NB4 (cell line): Measurements from ENCODE around the gene RBM15B.

ENCODE experiments used
- DNase-seq: peaks from one replicate; pipeline ENCODE4 v3.0.0; 2010; ENCODE audit warnings: low read depth
- H3K4me3 ChIP-seq: one replicate; pipeline ENCODE4 v1.5.1; 2011; ENCODE audit warnings: mild to moderate bottlenecking, low read depth, low read length, moderate library complexity
- MAX ChIP-seq: IDR thresholded peaks from 2 replicates; pipeline ENCODE4 v1.6.1; 2011; ENCODE audit warnings: low read depth, low read length
- MYC ChIP-seq: IDR thresholded peaks from 2 replicates; pipeline ENCODE4 v1.6.1; 2011; ENCODE audit warnings: low read depth, low read length
- POLR2A ChIP-seq: IDR thresholded peaks from 2 replicates; pipeline ENCODE4 v1.6.1; 2011; ENCODE audit warnings: mild to moderate bottlenecking; ENCODE audit not compliant: insufficient read length; ENCODE audit errors: extremely low read depth
- TF ChIP-seq, protein P1 (sequence below): IDR thresholded peaks from one replicate; pipeline ENCODE4 v1.5.1; 2012; ENCODE audit warnings: low read depth, low read length

RBM15B gene

DNA sequence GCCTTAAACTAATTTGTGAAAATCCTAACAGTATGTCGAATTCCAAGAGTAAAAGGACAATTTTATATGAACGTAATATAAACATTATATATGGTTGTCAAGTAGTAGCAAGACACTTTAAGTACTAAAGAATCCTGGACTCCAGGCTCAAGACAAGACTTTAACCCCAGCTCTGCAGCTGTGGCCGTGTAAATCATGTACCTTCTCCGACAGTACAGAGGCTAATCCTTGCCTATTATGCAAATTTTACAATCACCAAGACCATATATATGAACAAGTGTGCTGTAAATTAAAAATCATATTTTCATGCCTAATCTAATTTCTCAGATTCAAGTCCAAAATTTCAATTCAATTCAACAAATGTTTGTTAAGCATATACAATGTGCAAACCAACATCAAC is 35.8 kb downstream of the RBM15B start:
- TF ChIP-seq, protein P1, sequence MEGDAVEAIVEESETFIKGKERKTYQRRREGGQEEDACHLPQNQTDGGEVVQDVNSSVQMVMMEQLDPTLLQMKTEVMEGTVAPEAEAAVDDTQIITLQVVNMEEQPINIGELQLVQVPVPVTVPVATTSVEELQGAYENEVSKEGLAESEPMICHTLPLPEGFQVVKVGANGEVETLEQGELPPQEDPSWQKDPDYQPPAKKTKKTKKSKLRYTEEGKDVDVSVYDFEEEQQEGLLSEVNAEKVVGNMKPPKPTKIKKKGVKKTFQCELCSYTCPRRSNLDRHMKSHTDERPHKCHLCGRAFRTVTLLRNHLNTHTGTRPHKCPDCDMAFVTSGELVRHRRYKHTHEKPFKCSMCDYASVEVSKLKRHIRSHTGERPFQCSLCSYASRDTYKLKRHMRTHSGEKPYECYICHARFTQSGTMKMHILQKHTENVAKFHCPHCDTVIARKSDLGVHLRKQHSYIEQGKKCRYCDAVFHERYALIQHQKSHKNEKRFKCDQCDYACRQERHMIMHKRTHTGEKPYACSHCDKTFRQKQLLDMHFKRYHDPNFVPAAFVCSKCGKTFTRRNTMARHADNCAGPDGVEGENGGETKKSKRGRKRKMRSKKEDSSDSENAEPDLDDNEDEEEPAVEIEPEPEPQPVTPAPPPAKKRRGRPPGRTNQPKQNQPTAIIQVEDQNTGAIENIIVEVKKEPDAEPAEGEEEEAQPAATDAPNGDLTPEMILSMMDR: no peak
- TF ChIP-seq MAX (no peak), MYC (no peak), POLR2A (no peak)
- no peak overlapping the region for H3K4me3 ChIP-seq
- no peak for DNase-seq

- no peak for DNase-seq
- TF ChIP-seq MAX (no peak), POLR2A (no peak), MYC (no peak)
- TF ChIP-seq, protein P1: no peak
- no peak overlapping the region for H3K4me3 ChIP-seq
Observed at GRCh38 chr3:51429138-51429537, 38.1 kb downstream of the RBM15B start.

DNA sequence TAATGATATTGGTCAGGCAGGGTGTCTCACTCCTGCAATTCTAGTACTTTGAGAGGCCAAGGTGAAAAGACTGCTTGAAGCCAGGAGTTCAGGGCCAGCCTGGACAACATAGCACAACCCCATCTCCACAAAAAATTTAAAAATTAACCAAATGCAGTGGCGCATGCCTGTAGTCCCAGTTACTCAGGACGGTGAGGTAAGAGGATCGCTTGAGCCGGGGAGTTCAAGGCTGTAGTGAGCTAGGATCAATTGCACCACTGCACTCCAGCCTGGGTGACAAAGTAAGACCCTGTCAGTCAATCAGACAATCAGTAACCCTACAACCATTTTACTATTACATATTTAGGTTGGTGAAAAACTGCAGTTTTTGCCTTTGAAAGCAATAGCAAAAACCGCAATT is 43.0 kb downstream of the RBM15B start:
- DNase-seq: no peak
- TF ChIP-seq, protein P1: no peak
- TF ChIP-seq MYC (no peak), MAX (no peak), POLR2A (no peak)
- no peak overlapping the region for H3K4me3 ChIP-seq

- DNase-seq: peak; percentile 71
- no peak overlapping the region for H3K4me3 ChIP-seq
- TF ChIP-seq MAX: no peak
- TF ChIP-seq, protein P1: peak; percentile 91
Observed at GRCh38 chr3:51434746-51435327, 43.8 kb downstream of the RBM15B start.

GRCh38 chr3:51436998-51437639 is 46.0 kb downstream of the RBM15B start:
- DNase-seq: no peak
- TF ChIP-seq, protein P1: no peak
- TF ChIP-seq POLR2A: no peak
- no peak for TF ChIP-seq MYC
- no peak for TF ChIP-seq MAX
- H3K4me3 ChIP-seq: no peak overlapping the region
